HG03045 (cell line): ENCODE measurements around the gene AFAP1L2.

ENCODE experiments used
- ATAC-seq: cut with Tn5 transposase; IDR thresholded peaks from one replicate; pipeline ENCODE4 v1.9.1; 2021; ENCODE audit warnings: mild to moderate bottlenecking, moderate library complexity; ENCODE audit not compliant: unreplicated experiment

AFAP1L2 gene

DNA sequence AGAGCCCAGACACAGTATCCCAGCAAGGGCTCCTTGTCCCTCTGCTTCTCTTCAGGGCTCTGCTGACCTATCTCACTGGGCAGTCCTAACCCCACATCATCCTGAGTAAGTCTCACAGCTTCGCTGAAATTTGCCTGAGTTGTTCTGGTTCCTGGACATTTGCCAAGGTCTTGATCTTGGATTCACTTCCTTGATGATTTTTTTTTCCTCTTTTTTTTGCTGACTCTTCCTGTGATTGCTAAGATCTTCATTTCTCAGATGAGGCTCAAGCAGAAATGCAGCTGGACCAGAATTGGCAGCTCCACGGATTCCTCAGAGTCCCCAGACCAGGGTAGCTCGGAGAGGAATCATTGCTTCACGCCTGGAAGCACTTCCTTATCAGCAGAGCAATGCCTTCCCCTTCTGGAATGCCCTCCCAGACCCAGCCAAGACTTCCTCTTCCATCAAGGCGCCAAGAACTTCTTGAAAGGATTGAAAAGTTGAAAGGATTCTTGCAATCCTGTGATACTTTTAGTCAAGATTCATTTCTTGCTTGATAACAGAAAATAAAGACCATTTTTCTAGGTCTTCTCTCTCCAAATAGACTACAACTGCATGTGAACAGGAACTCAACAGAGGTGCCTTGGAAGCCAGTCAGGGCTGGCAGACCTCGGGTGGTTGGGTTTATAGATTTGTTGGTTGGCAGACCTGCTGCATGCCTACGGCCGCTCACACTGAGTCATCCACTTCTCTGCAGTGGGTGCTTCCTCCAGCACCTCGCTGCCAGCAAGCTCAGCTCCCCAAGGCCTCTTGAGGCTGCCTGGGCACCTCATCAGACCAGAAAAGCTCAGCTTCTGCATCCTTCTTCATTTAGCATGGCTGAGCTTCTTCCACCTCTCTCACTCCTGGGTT is 8.8 kb upstream of the AFAP1L2 start:
- no peak for ATAC-seq

GRCh38 chr10:114408968-114409444 is 4.7 kb upstream of the AFAP1L2 start:
- ATAC-seq = no peak

- no peak for ATAC-seq
These were observed 4.0 kb upstream of the AFAP1L2 start for GRCh38 chr10:114408112-114408967.

DNA sequence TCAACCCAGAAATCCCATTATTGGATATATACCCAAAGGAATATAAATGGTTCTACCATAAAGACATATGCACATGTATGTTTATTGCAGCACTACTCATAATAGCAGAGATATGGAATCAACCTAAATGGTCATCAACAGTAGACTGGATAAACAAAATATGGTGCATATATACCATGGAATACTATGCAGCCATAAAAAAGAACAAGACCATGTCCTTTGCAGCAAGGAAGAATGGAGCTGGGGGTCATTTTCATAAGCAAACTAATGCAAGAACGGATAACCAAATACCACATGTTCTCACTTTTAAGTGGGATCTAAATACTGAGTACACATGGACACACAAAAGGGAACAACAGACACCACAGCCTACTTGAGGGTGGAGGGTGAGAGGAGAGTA is 2.2 kb upstream of the AFAP1L2 start:
- no peak for ATAC-seq

- no peak for ATAC-seq
These were observed 679 bp upstream of the AFAP1L2 start for GRCh38 chr10:114405011-114405350.

DNA sequence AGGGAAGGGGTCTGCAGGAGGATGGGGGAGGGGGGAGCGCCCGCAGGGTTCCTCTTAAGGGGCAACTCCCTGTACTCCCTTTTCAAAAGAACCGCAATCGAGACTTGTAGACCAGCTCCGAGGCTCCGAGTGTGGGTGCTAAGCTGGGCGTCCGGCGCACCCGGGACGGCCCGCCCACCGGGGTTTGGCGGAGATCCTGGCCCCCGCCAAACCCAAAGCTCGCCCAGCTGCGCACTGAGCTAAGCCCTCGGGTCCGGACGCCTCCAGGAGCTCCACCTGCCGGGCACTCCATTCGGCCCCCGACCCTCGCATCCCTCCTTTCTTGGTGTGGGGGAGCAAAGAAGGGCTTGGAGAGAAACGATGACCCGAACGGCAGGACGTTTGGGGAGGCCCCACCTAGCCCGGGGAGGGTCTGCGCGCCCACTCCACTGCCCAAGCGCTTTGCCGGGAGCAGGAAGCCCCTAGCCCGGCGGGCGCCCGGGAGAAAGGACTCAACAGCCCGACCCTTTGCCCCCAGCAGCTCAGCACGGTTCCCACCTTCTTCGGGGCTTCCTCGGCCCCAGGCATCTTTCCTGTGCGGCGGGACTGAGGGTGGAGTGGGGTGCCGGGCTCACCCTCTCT is 651 bp downstream of the AFAP1L2 start:
- no peak for ATAC-seq

- ATAC-seq = no peak
These were observed 1.3 kb downstream of the AFAP1L2 start for GRCh38 chr10:114402871-114403540.

DNA sequence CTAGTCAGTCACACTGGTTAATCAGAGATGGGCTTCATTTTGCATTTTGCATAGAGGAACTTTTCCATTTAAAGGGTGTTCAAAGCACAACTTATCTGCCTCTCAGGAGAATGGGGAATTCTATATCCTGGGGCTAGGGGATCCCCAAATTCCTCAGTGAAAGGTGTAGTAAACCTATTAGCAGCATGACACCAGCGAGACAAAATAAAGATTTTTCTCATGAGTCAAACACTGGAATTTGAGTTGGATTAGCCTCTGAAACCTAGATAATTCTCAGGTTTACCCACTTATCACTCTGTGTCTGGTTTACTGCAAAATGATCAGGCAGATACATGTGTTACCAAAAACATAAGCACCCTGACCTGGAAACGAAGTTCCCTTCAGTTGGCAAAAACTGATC is 2.1 kb downstream of the AFAP1L2 start:
- ATAC-seq = no peak

- no peak for ATAC-seq
These were observed 3.0 kb downstream of the AFAP1L2 start for GRCh38 chr10:114401195-114401791.

DNA sequence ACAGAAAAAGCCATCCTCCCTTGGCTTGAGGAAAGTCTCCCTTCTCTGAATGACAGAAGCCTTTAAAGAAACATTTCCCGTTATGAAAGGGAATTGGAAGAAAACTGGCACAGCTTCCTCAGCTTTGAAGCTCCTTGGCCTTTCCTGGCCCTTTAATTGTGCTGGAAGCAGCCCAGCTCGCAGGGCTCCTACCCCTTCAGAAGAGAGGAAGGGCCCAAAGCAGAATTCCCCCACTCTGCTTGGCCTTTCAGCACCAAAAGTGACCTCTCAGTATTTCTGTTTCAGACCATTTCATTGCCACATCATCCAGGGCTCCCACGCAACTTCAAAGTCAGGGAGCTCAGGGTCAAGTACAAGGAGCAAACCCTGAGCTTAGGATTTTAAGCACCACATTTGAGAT is 4.2 kb downstream of the AFAP1L2 start:
- no peak for ATAC-seq

DNA sequence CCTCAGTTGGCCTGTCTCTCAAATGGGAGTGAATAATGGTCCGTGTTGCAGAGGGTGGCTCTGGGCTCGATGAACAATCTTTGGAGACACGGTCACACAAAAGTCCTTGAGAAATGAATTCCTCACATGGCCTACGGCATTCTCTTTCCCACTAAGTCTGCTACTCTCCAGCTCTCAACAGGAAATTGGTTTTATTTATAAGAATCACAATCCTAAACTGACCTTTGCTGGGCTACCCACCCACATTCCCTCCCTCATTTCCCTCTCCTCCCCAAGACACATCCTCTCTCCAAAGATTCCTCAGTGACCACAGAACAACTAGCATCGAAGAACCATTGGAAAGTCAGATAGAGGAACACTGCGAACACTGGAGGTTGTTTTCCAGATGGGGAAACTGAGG is 4.7 kb downstream of the AFAP1L2 start:
- ATAC-seq = no peak

DNA sequence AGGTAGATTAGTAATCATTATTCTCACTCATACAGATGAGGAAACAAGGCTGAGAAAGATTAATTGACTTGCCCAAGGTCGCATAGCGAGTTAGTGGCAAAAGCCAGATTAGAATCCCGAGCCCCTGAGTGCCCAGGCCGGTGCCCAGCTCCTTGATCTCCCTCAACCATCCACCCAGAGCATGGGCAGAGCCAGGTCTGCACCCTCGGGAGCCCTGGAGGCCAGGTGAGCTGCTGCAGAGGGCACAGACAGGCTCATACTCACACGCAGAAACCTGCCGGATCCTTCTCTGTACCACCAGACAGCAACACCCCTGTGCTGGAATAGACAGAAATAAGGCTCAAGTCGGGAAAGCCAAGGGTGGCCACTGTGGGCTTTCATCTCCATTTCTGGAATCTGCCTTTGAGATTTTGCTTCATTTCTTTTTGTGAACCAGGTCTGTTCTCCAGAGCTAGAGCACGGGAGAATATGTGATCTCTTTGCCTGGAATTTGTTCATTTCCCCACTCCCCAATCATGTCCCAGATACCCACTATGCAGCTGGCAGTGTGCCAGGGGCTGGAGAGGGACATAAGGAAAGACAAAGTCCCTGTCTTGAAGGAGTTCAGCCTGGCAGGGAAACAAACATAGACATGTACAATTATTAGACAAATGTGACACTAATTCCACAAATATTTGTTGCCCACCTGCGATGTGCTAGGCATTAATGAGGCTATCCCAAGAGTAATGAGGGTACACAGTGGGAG is 5.5 kb downstream of the AFAP1L2 start:
- ATAC-seq = no peak

DNA sequence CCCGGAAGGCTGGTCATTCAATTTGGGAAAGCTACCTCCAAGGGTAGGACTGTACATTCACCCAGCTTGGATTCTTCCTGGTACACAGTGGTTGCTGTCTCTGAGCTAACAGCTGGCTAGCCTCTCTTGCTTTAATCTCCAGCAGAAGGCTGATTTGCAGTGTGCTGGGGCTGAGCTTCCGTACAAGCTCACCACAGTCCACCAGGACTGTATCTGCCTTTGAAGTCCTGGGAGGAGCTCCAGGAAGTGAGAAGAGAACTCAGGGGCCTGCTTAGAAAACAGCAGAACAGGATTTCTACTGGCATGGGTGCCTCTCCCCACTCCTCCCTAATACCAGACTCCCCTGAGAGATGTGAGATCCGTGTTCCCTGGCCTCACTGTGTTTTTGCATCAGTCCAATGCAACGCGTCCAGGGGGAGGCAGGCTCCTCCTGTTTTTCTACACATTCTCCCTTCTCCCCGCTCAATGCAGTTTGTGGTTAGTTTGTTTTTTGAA is 6.6 kb downstream of the AFAP1L2 start:
- no peak for ATAC-seq

GRCh38 chr10:114396464-114396863 is 7.8 kb downstream of the AFAP1L2 start:
- no peak for ATAC-seq

DNA sequence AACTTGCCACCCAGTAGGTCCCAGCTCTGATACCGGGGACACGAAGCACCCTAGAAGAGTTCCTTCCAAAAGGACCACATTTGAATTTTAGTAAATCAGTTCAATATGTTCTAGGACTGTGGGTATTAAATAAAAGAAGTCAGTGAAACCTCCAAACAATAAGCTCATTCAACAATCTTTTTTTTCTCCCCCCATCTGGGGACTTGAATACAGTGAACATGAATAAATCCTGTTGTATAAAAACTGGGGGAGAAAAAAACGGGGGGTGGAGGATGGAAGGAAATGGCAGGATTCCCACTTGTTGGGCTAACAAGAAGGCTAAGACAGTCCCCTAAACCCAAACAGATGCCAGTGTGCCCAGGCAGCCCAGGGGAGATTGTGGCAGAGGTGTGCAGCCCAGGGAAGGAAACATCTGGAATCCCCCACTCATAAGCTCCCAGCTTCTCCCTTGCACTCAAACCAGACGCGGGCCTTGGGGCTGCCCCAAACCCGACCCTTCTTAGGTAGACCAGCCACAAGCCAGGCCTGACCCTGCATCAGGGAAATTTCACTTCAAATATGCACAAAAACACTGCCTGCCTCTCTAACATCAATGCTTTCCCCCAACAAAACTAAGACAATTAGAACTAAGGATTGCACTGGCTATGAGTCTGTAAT is 8.8 kb downstream of the AFAP1L2 start:
- no peak for ATAC-seq

DNA sequence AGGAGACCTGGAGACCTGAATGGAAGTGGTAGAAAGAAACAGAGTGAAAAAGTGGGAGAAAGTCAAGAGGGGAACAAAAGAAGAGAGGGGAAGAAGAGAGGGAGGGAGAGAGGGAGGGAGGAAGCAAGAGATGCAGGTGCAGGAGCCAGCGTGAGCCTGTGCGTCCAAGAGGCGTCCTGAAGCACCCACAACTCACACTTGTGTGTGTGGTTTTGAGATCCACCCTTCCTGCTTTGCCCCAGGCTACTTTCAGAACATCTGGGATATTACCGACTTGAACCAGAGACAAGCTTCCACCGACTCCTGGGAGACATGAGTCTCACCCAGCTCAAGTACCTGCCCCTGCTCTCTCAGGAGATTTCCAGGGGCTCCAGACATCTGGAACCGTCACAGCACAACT is 9.8 kb downstream of the AFAP1L2 start:
- no peak for ATAC-seq

- ATAC-seq = no peak
These were observed 10.4 kb downstream of the AFAP1L2 start for GRCh38 chr10:114393886-114394285.

- no peak for ATAC-seq
These were observed 10.8 kb downstream of the AFAP1L2 start for GRCh38 chr10:114393482-114393881.
